Activated naive CD8-positive, alpha-beta T cell treated with anti-CD3 and anti-CD28 coated beads for 36 hours (primary cell): ENCODE results near the gene TMEM132A. TPM values are rescaled to one million over a fixed set of nuclear protein-coding genes. Genes with fewer than 3 reads are reported as not detected.
A peak's percentile ranks its signal among the peaks of the same experiment; 100 is the strongest.

ENCODE experiments used
- DNase-seq: peaks from one replicate; pipeline ENCODE4 v3.0.0; 2021
- H3K27ac Mint-ChIP-seq: one replicate; pipeline ENCODE4 v1.8.0; 2022; ENCODE audit warnings: mild to moderate bottlenecking, moderate library complexity, mixed read lengths
- H3K27me3 Mint-ChIP-seq: one replicate; pipeline ENCODE4 v1.8.0; 2022; ENCODE audit warnings: mild to moderate bottlenecking, mixed read lengths
- H3K36me3 Mint-ChIP-seq: one replicate; pipeline ENCODE4 v1.8.0; 2021; ENCODE audit warnings: mild to moderate bottlenecking, mixed read lengths
- H3K4me1 Mint-ChIP-seq: one replicate; pipeline ENCODE4 v1.8.0; 2021; ENCODE audit warnings: mixed read lengths
- H3K4me3 Mint-ChIP-seq: one replicate; pipeline ENCODE4 v1.8.0; 2022; ENCODE audit warnings: mild to moderate bottlenecking, moderate library complexity, mixed read lengths
- H3K9me3 Mint-ChIP-seq: one replicate; pipeline ENCODE4 v1.8.0; 2022; ENCODE audit warnings: mixed read lengths
- total RNA-seq, 2 experiments: library from RNA; stranded (reverse); gene quantifications; one replicate each; pipeline ENCODE4 v1.2.3, GENCODE V29; 2021

The TMEM132A gene
- total RNA-seq, 2 experiments from 2014 or later = 1.3 to 1.4 TPM

- peaks cover 59% of the 10 kb centered on the region for H3K4me1 Mint-ChIP-seq
- H3K4me3 Mint-ChIP-seq = peak within 1 kb of the TSS; percentile 91
- peak within 1 kb of the TSS; percentile 93 for H3K27ac Mint-ChIP-seq
Measured at GRCh38 chr11:60913793-60914632, 10.2 kb upstream of the TMEM132A start, which contains the start of gene TMEM109. TMEM109 (plus strand) TSS chr11:60914158; CDS start chr11:60919694, 5,536 bp downstream.

GRCh38 chr11:60914633-60915247, 9.5 kb upstream of the TMEM132A start:
- Mint-ChIP-seq H3K9me3 (no peaks in the 10 kb centered on the region), H3K4me1 (peaks cover 66% of the 10 kb centered on the region), H3K27me3 (no peaks in the 10 kb centered on the region), H3K4me3 (peak overlapping the region; percentile 91), H3K36me3 (peaks cover 14% of the 10 kb centered on the region), H3K27ac (peak overlapping the region; percentile 93)
- peak; percentile 62 for DNase-seq

More at GRCh38 chr11:60913793-60914632, 10.2 kb upstream of the TMEM132A start, which contains the start of gene TMEM109:
- Mint-ChIP-seq H3K36me3 (peaks cover 10% of the 10 kb centered on the region), H3K9me3 (peaks cover 5% of the 10 kb centered on the region), H3K27me3 (no peaks in the 10 kb centered on the region)
- DNase-seq = peak; percentile 89

DNA sequence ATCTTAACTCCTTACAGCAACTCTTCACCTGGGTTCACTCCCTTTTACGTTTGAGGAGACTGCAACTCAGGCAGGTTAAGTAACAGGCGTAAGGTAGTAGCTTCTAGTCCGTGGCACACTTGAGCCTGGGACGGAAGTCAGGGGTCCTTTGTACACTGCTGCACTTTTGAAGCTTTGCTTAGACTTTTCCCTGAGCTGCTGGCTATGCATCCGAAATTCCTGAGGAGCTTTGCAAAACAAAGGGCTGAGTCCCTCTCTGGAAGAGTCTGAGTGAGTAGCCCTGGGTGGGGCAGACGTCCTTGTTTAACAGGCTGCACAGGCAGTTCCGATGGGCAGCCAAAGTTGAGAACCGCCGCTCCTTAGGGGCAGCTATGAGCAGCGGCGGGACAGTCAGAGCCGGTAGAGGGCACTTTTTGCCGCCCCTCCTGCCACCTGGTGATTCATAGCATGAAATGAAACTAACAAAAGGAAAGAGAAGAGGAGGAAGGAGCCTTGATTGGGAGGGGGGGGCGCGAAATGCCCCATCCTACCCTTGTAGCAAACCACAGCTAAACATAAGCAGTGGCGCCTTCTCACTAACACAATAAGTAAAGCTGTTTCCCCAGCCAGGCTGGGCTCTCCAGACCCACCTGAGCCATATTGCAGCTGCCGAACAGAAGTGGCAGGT, 8.9 kb upstream of the TMEM132A start:
- H3K4me1 Mint-ChIP-seq = peaks cover 61% of the 10 kb centered on the region
- H3K4me3 Mint-ChIP-seq = peak overlapping the region; percentile 91
- peaks cover 21% of the 10 kb centered on the region for H3K36me3 Mint-ChIP-seq
- no peaks in the 10 kb centered on the region for H3K9me3 Mint-ChIP-seq
- peak overlapping the region; percentile 93 for H3K27ac Mint-ChIP-seq
- DNase-seq = peak; percentile 78
- no peaks in the 10 kb centered on the region for H3K27me3 Mint-ChIP-seq

GRCh38 chr11:60916669-60917206, 7.5 kb upstream of the TMEM132A start:
- Mint-ChIP-seq H3K4me3 (no peak overlapping the region), H3K27ac (no peak overlapping the region), H3K36me3 (peaks cover 34% of the 10 kb centered on the region), H3K27me3 (no peaks in the 10 kb centered on the region), H3K4me1 (peaks cover 48% of the 10 kb centered on the region), H3K9me3 (no peaks in the 10 kb centered on the region)
- no peak for DNase-seq

GRCh38 chr11:60917267-60917666, 7.0 kb upstream of the TMEM132A start:
- no peak overlapping the region for H3K27ac Mint-ChIP-seq
- DNase-seq = no peak
- H3K4me1 Mint-ChIP-seq = peaks cover 43% of the 10 kb centered on the region
- peaks cover 36% of the 10 kb centered on the region for H3K36me3 Mint-ChIP-seq
- H3K27me3 Mint-ChIP-seq = no peaks in the 10 kb centered on the region
- no peak overlapping the region for H3K4me3 Mint-ChIP-seq
- no peaks in the 10 kb centered on the region for H3K9me3 Mint-ChIP-seq

DNA sequence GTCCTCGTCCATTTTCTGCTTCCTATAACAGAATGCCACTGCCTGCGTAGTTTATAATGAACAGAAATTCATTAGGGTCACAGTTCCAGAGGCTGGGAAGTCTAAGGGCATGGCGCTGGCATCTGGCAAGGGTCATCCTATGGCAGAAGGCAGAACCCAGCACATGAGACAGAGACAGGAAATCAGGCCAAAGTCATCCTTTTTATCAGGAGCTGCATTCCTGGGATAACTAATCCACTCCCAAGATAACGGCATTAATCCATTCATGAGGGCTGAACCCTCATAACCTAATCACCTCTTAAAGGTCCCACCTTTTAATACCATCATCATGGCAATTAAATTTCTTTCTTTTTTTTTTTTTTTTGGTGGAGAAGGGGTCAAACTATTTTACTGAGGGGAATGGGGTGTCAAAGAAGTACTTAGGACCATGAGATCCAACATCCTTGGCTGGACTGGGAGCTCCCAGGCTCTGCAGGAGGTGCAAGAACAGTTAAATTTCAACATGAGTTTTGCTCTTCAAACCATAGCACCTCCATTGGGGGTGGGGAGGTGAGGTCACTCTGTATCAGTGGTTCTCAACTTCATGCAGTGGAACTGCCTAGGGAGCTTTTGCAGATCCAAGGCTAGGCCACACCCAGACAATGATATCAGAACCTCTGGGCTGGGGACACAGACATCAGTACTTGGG, 5.9 kb upstream of the TMEM132A start:
- DNase-seq = no peak

GRCh38 chr11:60918939-60919265, 5.4 kb upstream of the TMEM132A start:
- peaks cover 31% of the 10 kb centered on the region for H3K4me1 Mint-ChIP-seq
- H3K9me3 Mint-ChIP-seq = no peaks in the 10 kb centered on the region
- H3K27me3 Mint-ChIP-seq = peaks cover 3% of the 10 kb centered on the region
- H3K36me3 Mint-ChIP-seq = peaks cover 43% of the 10 kb centered on the region
- no peak overlapping the region for H3K27ac Mint-ChIP-seq
- DNase-seq = no peak
- H3K4me3 Mint-ChIP-seq = no peak overlapping the region

More for the DNA sequence above, 5.9 kb upstream of the TMEM132A start:
- H3K27me3 Mint-ChIP-seq = peaks cover 2% of the 10 kb centered on the region
- H3K9me3 Mint-ChIP-seq = no peaks in the 10 kb centered on the region
- no peak overlapping the region for H3K27ac Mint-ChIP-seq
- H3K36me3 Mint-ChIP-seq = peaks cover 42% of the 10 kb centered on the region
- H3K4me1 Mint-ChIP-seq = peaks cover 33% of the 10 kb centered on the region
- H3K4me3 Mint-ChIP-seq = no peak overlapping the region

DNA sequence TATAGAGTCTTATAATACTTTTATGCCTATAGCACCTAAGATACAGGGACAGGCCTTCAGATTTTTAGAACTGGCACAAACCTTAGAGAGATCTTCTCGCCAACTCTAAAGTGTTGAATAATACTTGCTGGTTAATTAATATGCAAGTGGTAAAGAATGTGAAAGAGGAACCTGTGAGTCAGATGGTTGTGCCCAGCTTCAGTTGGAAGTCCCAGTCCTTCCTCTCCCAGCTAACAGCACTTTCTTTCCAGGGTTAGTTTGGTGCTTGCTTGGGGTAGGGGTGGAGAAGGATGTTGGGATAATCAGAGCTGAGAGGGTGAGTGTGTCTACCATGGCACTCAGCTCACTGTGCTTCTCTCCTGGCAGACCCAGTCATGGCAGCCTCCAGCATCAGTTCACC, 4.9 kb upstream of the TMEM132A start:
- H3K36me3 Mint-ChIP-seq = peaks cover 43% of the 10 kb centered on the region
- H3K4me3 Mint-ChIP-seq = no peak overlapping the region
- peaks cover 3% of the 10 kb centered on the region for H3K27me3 Mint-ChIP-seq
- no peak for DNase-seq
- peaks cover 34% of the 10 kb centered on the region for H3K4me1 Mint-ChIP-seq
- H3K27ac Mint-ChIP-seq = peak overlapping the region; percentile 52
- H3K9me3 Mint-ChIP-seq = no peaks in the 10 kb centered on the region

- H3K4me1 Mint-ChIP-seq = peaks cover 34% of the 10 kb centered on the region
- H3K9me3 Mint-ChIP-seq = no peaks in the 10 kb centered on the region
- no peak for DNase-seq
- H3K36me3 Mint-ChIP-seq = peaks cover 43% of the 10 kb centered on the region
- no peak overlapping the region for H3K27ac Mint-ChIP-seq
- H3K27me3 Mint-ChIP-seq = peaks cover 6% of the 10 kb centered on the region
- no peak overlapping the region for H3K4me3 Mint-ChIP-seq
Measured at GRCh38 chr11:60919956-60920355, 4.3 kb upstream of the TMEM132A start.

DNA sequence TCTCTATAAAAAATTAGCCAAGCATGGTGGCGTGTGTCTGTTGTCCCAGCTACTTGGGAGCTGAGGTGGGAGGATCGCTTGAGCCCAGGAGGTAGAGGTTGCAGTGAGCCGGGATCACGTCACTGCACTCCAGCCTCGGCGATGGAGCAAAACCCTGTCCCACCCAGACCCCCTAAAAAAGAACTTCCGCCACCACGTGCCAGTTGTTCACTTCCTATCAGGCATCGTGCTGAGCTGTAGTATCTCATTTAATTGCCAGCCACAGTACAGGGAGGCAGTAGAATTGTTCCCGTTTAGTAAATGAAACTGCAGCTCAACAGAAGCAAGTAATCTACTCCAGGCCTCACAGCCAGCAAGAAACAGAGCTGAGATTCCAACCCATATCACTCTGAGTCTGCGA, 3.0 kb upstream of the TMEM132A start:
- Mint-ChIP-seq H3K27me3 (peaks cover 18% of the 10 kb centered on the region), H3K4me1 (peaks cover 37% of the 10 kb centered on the region), H3K27ac (no peak overlapping the region), H3K4me3 (no peak overlapping the region), H3K36me3 (peaks cover 39% of the 10 kb centered on the region), H3K9me3 (no peaks in the 10 kb centered on the region)
- no peak for DNase-seq

- no peak for DNase-seq
- H3K4me1 Mint-ChIP-seq = peaks cover 33% of the 10 kb centered on the region
- peaks cover 39% of the 10 kb centered on the region for H3K36me3 Mint-ChIP-seq
- no peak overlapping the region for H3K27ac Mint-ChIP-seq
- no peak overlapping the region for H3K4me3 Mint-ChIP-seq
- no peaks in the 10 kb centered on the region for H3K9me3 Mint-ChIP-seq
- H3K27me3 Mint-ChIP-seq = peaks cover 18% of the 10 kb centered on the region
Measured at GRCh38 chr11:60921777-60922335, 2.4 kb upstream of the TMEM132A start.

DNA sequence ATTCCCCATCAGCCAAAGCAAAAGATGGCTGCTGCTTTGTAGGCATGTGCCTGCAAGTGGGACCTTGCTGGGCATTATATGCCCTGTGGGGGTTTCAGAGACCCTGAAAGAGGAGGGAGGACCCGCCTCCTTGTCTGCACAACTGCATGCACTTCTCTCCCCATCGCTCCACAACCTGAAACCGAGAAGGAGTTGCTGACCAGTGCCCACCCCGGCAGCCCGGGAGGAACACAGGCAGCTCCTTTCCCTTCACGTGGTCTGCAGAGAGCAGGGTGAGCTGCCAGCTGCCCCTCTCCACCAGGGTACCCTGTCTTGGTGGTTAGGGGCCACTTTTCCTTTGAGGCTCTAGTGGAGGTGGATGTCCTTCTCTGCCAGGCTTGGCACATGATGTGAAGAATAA, 1.4 kb upstream of the TMEM132A start:
- Mint-ChIP-seq H3K36me3 (peaks cover 33% of the 10 kb centered on the region), H3K4me3 (no peak overlapping the region), H3K27ac (no peak overlapping the region), H3K27me3 (peaks cover 18% of the 10 kb centered on the region), H3K9me3 (no peaks in the 10 kb centered on the region), H3K4me1 (peaks cover 31% of the 10 kb centered on the region)
- DNase-seq = no peak

- Mint-ChIP-seq H3K9me3 (no peaks in the 10 kb centered on the region), H3K4me3 (no peak overlapping the region), H3K27ac (no peak overlapping the region), H3K27me3 (peaks cover 18% of the 10 kb centered on the region), H3K36me3 (peaks cover 33% of the 10 kb centered on the region), H3K4me1 (peaks cover 29% of the 10 kb centered on the region)
- DNase-seq = no peak
Measured at GRCh38 chr11:60923326-60923725, 934 bp upstream of the TMEM132A start.

- no peak for DNase-seq
- H3K36me3 Mint-ChIP-seq = peaks cover 33% of the 10 kb centered on the region
- peaks cover 18% of the 10 kb centered on the region for H3K27me3 Mint-ChIP-seq
- H3K27ac Mint-ChIP-seq = no peak overlapping the region
- H3K9me3 Mint-ChIP-seq = no peaks in the 10 kb centered on the region
- no peak overlapping the region for H3K4me3 Mint-ChIP-seq
- H3K4me1 Mint-ChIP-seq = peaks cover 25% of the 10 kb centered on the region
Measured at GRCh38 chr11:60923800-60924109, 505 bp upstream of the TMEM132A start.
